IMR-90 (cell line): Measurements from ENCODE around the gene SSBP3. TPM values are rescaled to one million over a fixed set of nuclear protein-coding genes. Genes with fewer than 3 reads are reported as not detected.

Source experiments
- ATAC-seq: fragments of 200-7000 bp; cut with Tn5 transposase; 2 replicates; pipeline ENCODE4 v1.9.1; 2020; ENCODE audit warnings: low read depth, mild to moderate bottlenecking, moderate library complexity
- BruUV-seq: library from RNA; stranded (reverse); fragments of 400-500 nt; replicated peaks from 2 replicates; lab custom pipeline; 2021; lab: Mats Ljungman, UMichigan
- CTCF ChIA-PET: fragments of 300-600 bp; formaldehyde crosslinking; extraction: SDS; loops from one replicate; lab custom pipeline; 2021; ENCODE audit warnings: antibody characterized with exemption; lab: Yijun Ruan, JAX
- POLR2A ChIA-PET: fragments of 300-600 bp; sonication (Branson Sonifier 250); formaldehyde crosslinking; loops from one replicate; lab custom pipeline; 2022; ENCODE audit warnings: antibody characterized with exemption; ENCODE audit not compliant: unreplicated experiment; lab: Charles Lee
- DNase-seq: peaks from one replicate; pipeline ENCODE4 v3.0.0; 2013
- H2AFZ ChIP-seq: replicated peaks from 2 replicates; pipeline ENCODE3; 2013; ENCODE audit warnings: low read length, mild to moderate bottlenecking; ENCODE audit not compliant: poor library complexity
- H2AK5ac ChIP-seq: 2 replicates; pipeline ENCODE4 v1.6.1; 2013; ENCODE audit warnings: low read depth, low read length, inconsistent platforms
- H2AK9ac ChIP-seq: replicated peaks from 2 replicates; pipeline ENCODE3; 2013; ENCODE audit warnings: mild to moderate bottlenecking, low read depth, low read length, moderate library complexity; ENCODE audit not compliant: poor library complexity
- H2BK120ac ChIP-seq: 2 replicates; pipeline ENCODE4 v1.6.1; 2013; ENCODE audit warnings: low read depth, low read length, inconsistent platforms
- H2BK15ac ChIP-seq: 3 replicates; pipeline ENCODE4 v1.6.1; 2013; ENCODE audit warnings: low read depth, low read length, inconsistent platforms
- H2BK20ac ChIP-seq: 2 replicates; pipeline ENCODE4 v1.6.1; 2013; ENCODE audit warnings: low read depth, mild to moderate bottlenecking, inconsistent platforms, low read length, moderate library complexity
- H2BK5ac ChIP-seq: 2 replicates; pipeline ENCODE4 v1.6.1; 2013; ENCODE audit warnings: mild to moderate bottlenecking, low read depth, low read length, inconsistent platforms; ENCODE audit not compliant: poor library complexity, severe bottlenecking
- H3K14ac ChIP-seq: replicated peaks from 2 replicates; pipeline ENCODE4 v1.6.1; 2013; ENCODE audit warnings: low read depth, low read length, inconsistent platforms
- H3K18ac ChIP-seq: 2 replicates; pipeline ENCODE4 v1.6.1; 2013; ENCODE audit warnings: low read depth, low read length, control low read depth
- H3K23ac ChIP-seq: 2 replicates; pipeline ENCODE4 v1.6.1; 2013; ENCODE audit warnings: low read depth, low read length, inconsistent platforms
- H3K27ac ChIP-seq: 2 replicates; pipeline ENCODE4 v1.5.1; 2013; ENCODE audit warnings: mild to moderate bottlenecking, control low read depth, low read length; ENCODE audit not compliant: insufficient read depth
- H3K27me3 ChIP-seq: 2 replicates; pipeline ENCODE4 v1.6.1; 2013; ENCODE audit warnings: low read length; ENCODE audit not compliant: control insufficient read depth, insufficient read depth
- H3K36me3 ChIP-seq: 2 replicates; pipeline ENCODE4 v1.6.1; 2013; ENCODE audit warnings: low read length, mixed read lengths; ENCODE audit not compliant: control insufficient read depth, insufficient read depth
- H3K4ac ChIP-seq: 2 replicates; pipeline ENCODE4 v1.6.1; 2013; ENCODE audit warnings: low read depth, low read length, inconsistent platforms
- H3K4me1 ChIP-seq: 2 replicates; pipeline ENCODE4 v1.6.1; 2013; ENCODE audit warnings: low read length, mixed read lengths; ENCODE audit not compliant: control insufficient read depth, insufficient read depth
- H3K4me2 ChIP-seq: 2 replicates; pipeline ENCODE4 v1.6.1; 2013; ENCODE audit warnings: low read depth, mild to moderate bottlenecking, control low read depth, low read length, moderate library complexity
- H3K4me3 ChIP-seq: 2 replicates; pipeline ENCODE4 v1.5.1; 2013; ENCODE audit warnings: low read depth, mild to moderate bottlenecking, control low read depth, low read length, moderate library complexity; ENCODE audit not compliant: insufficient read depth
- H3K56ac ChIP-seq: 2 replicates; pipeline ENCODE4 v1.6.1; 2013; ENCODE audit warnings: low read length, inconsistent platforms; ENCODE audit not compliant: insufficient read depth; ENCODE audit errors: extremely low read depth
- H3K79me1 ChIP-seq, 2 experiments: 2 replicates each; pipeline ENCODE4 v1.6.1; 2013; ENCODE audit warnings: low read length in 2 of 2, inconsistent platforms in 1 of 2, low read depth in 1 of 2
- H3K9ac ChIP-seq: 2 replicates; pipeline ENCODE4 v1.6.1; 2013; ENCODE audit warnings: low read depth, low read length, control low read depth
- H3K9me1 ChIP-seq: 2 replicates; pipeline ENCODE4 v1.6.1; 2013; ENCODE audit warnings: low read length, inconsistent platforms; ENCODE audit not compliant: insufficient read depth
- H3K9me3 ChIP-seq: 2 replicates; pipeline ENCODE4 v1.6.1; 2013; ENCODE audit warnings: low read length; ENCODE audit not compliant: control insufficient read depth, insufficient read depth
- H4K20me1 ChIP-seq: 2 replicates; pipeline ENCODE4 v1.6.1; 2013; ENCODE audit warnings: low read length, inconsistent platforms; ENCODE audit not compliant: insufficient read depth
- H4K5ac ChIP-seq: 2 replicates; pipeline ENCODE4 v1.6.1; 2013; ENCODE audit warnings: mild to moderate bottlenecking, low read depth, low read length, control low read depth
- H4K8ac ChIP-seq, 2 experiments: 2 replicates each; pipeline ENCODE4 v1.6.1; 2013; ENCODE audit warnings: low read depth in 2 of 2, low read length in 2 of 2, control low read depth in 1 of 2, inconsistent platforms in 1 of 2
- H4K91ac ChIP-seq: 2 replicates; pipeline ENCODE4 v1.6.1; 2013; ENCODE audit warnings: low read depth, low read length, inconsistent platforms; ENCODE audit not compliant: insufficient read depth
- ELK1 ChIP-seq: fragments of 150-350 bp; IDR thresholded peaks from 2 replicates; pipeline ENCODE4 v1.6.1; 2016; ENCODE audit warnings: low read depth, mild to moderate bottlenecking, low read length, moderate library complexity, borderline replicate concordance
- MAFK ChIP-seq: IDR thresholded peaks from 2 replicates; pipeline ENCODE4 v1.6.1; 2012; ENCODE audit warnings: low read depth, low read length, improper control_type of control experiment
- MXI1 ChIP-seq: IDR thresholded peaks from 2 replicates; pipeline ENCODE4 v1.6.1; 2012; ENCODE audit warnings: low read depth, mild to moderate bottlenecking, low read length, moderate library complexity, borderline replicate concordance
- POLR2A ChIP-seq: IDR thresholded peaks from 2 replicates; pipeline ENCODE4 v1.6.1; 2012; ENCODE audit warnings: mild to moderate bottlenecking, low read depth, low read length
- RAD21 ChIP-seq: IDR thresholded peaks from 2 replicates; pipeline ENCODE4 v1.6.1; 2012; ENCODE audit warnings: low read length, improper control_type of control experiment
- RFX5 ChIP-seq: IDR thresholded peaks from 2 replicates; pipeline ENCODE4 v1.8.0; 2012; ENCODE audit warnings: low read depth, mild to moderate bottlenecking, low read length, moderate library complexity
- SMC3 ChIP-seq: fragments of 150-350 bp; IDR thresholded peaks from 2 replicates; pipeline ENCODE4 v1.6.1; 2016; ENCODE audit warnings: low read depth, mild to moderate bottlenecking, antibody characterized with exemption, low read length, moderate library complexity
- WGBS, 2 experiments: methylation state at CpG; one replicate each; pipeline versions ENCODE4 v1.1.5 to v1.1.7; 2013; ENCODE audit warnings: missing lambda C conversion rate in 2 of 2; ENCODE audit not compliant: insufficient read length in 1 of 2; ENCODE audit errors: extremely low coverage in 2 of 2; 5-methylcytosine and 5-hydroxymethylcytosine counted together
- dilution Hi-C: fragments of 300-500 bp; cut with HindIII; formaldehyde crosslinking; loops from one replicate; pipeline ENCODE4 v1.14.3; 2018; ENCODE audit warnings: low sequenced_read_pairs; ENCODE audit not compliant: unreplicated experiment
- in situ Hi-C: fragments of 300-500 bp; cut with MboI; formaldehyde crosslinking; loops from 3 replicates; pipeline ENCODE4 v1.14.3; 2019; ENCODE audit warnings: low sequenced_read_pairs, inconsistent platforms, mixed read lengths
- intact Hi-C: fragments of 100-400 bp; cut with micrococcal nuclease; formaldehyde crosslinking; loops from 2 replicates; pipeline ENCODE4 v1.10.0; 2022
- polyA plus RNA-seq, 3 experiments: library from polyadenylated mRNA; depleted of rRNA; stranded (reverse); fragments of >200 nt; gene quantifications; 2 replicates each; pipeline ENCODE4 v1.2.3, GENCODE V29; 2012; ENCODE audit warnings: low replicate concordance in 1 of 3
- total RNA-seq: library from RNA; depleted of rRNA; stranded (reverse); fragments of >200 nt; gene quantifications from 2 replicates; pipeline ENCODE4 v1.2.3, GENCODE V29; 2012

SSBP3 gene
- total and polyA plus RNA-seq, 2 of the 4 experiments (the other 2 are of a cell fraction), result 10.9 to 39.6 TPM

GRCh38 chr1:54317084-54317483 is 89.1 kb downstream of the SSBP3 start:
- no peak overlapping the region for H3K14ac ChIP-seq
- H3K23ac ChIP-seq, result no peak overlapping the region
- H2BK20ac ChIP-seq, result no peak overlapping the region
- H3K36me3 ChIP-seq, result no peaks in the 10 kb centered on the region; the same call in 1 of the 2 replicates
- H3K56ac ChIP-seq, result no peak overlapping the region
- in situ Hi-C loops (no loop called here), dilution Hi-C loops (no loop called here), intact Hi-C loops (no loop called here)
- H4K20me1 ChIP-seq, result peaks cover 19% of the 10 kb centered on the region
- no peak overlapping the region for H2BK120ac ChIP-seq
- H3K4me3 ChIP-seq, result no peak overlapping the region
- WGBS, 2 experiments, result no CpG with 5 or more reads among the region's 7 CpGs
- no peak overlapping the region for H4K8ac ChIP-seq
- no peak overlapping the region for H2BK15ac ChIP-seq
- no peak overlapping the region for H2AK9ac ChIP-seq
- no peak overlapping the region for H2BK5ac ChIP-seq
- ATAC-seq (no peak), DNase-seq (peak; percentile 42)
- H3K27me3 ChIP-seq, result no peaks in the 10 kb centered on the region
- TF ChIP-seq ELK1 (no peak), POLR2A (no peak), MAFK (no peak), RFX5 (no peak), RAD21 (no peak), SMC3 (no peak), MXI1 (no peak)
- H4K91ac ChIP-seq, result no peak overlapping the region; the same call in 1 of the 2 replicates
- no peak overlapping the region for H2AFZ ChIP-seq
- H2AK5ac ChIP-seq, result peak overlapping the region; percentile 51; the same call in 1 of the 2 replicates
- H3K9ac ChIP-seq, result no peak overlapping the region
- no TSS peak for BruUV-seq
- no peak overlapping the region for H3K18ac ChIP-seq
- peaks cover 11% of the 10 kb centered on the region for H3K4me1 ChIP-seq
- no peaks in the 10 kb centered on the region for H3K9me3 ChIP-seq
- H3K9me1 ChIP-seq, result peaks cover 14% of the 10 kb centered on the region
- CTCF ChIA-PET, result no interaction called here
- POLR2A ChIA-PET, result no interaction called here
- no peak overlapping the region for H3K4ac ChIP-seq
- no peak overlapping the region for H4K5ac ChIP-seq
- H3K4me2 ChIP-seq, result no peak overlapping the region
- peaks cover 62 to 79% of the 10 kb centered on the region in 2 experiments for H3K79me1 ChIP-seq
- no peak overlapping the region for H3K27ac ChIP-seq
